Astrocyte (in vitro differentiated cells and primary cell): ENCODE measurements around the gene CDH13.

Source experiments
- CTCF ChIP-seq: IDR thresholded peaks from 2 replicates; pipeline ENCODE4 v1.5.1; 2011; ENCODE audit warnings: low read depth, mild to moderate bottlenecking, inconsistent platforms, low read length, moderate library complexity; ENCODE audit not compliant: insufficient read depth
- EZH2 ChIP-seq: IDR thresholded peaks from 2 replicates; pipeline ENCODE4 v1.6.1; 2012; ENCODE audit warnings: mild to moderate bottlenecking, low read length, inconsistent platforms; ENCODE audit not compliant: insufficient read depth

GRCh38 chr16:82684256-82684655 lies 57.5 kb downstream of the CDH13 start:
- TF ChIP-seq CTCF (no peak), EZH2 (no peak)
